ENCODE measurements around the gene OR14A2.
"Not testable (repeated sequence)": the region's sequence is repeated elsewhere in the genome, so short reads cannot be mapped to it uniquely, and the experiment has no call there.

OR14A2 gene

DNA sequence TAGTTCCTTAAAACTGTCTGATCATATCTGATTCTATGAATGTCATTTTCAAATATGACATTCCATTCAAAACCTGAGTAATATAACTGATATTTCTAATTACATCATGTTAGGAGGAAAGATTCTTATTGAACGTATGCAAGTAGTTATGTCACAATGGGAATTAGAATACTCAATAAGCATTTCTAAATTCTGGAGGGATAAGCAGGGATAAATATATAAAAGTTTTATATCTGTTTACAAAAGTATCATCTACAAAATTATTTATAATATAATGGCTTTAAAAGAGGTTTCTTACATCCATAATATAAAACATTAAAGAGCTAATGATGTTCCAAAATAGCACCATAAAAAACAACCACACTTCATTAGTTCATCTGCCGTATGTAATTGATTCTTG lies at the start of gene OR14A2:
Gene OR14A2 (minus strand): TSS at position 101 of the 400 bp plus-strand sequence.
- no peak for DNase-seq

DNA sequence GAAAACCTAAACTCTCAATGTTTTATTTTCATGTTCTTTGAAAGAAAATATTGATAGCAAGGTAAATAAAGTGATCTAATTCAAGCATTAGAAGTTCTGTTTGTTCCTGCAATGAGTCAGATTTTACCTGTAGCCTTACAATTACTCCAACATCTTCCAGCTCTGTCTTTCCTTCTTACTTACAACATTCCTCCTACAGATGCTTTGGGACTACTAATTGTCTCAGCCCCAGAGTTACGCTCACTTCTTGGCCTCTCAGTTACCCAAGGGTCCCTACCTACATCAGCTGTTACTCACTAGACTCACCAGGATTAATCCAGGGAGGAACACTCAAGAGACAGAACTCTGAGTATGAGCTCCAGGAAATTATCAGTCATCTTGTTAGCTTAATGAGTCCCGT lies 49.6 kb upstream of the OR14A2 start:
- DNase-seq = no peak

- DNase-seq = no peak
Observed at GRCh38 chr1:247769603-247770002, 21.7 kb upstream of the OR14A2 start.

GRCh38 chr1:247760456-247760855 lies 12.5 kb upstream of the OR14A2 start, which contains the start of gene OR1C1:
Gene OR1C1 (minus strand): TSS chr1:247760556. CDS start chr1:247758406, 2,150 bp downstream.
- DNase-seq = no peak

DNA sequence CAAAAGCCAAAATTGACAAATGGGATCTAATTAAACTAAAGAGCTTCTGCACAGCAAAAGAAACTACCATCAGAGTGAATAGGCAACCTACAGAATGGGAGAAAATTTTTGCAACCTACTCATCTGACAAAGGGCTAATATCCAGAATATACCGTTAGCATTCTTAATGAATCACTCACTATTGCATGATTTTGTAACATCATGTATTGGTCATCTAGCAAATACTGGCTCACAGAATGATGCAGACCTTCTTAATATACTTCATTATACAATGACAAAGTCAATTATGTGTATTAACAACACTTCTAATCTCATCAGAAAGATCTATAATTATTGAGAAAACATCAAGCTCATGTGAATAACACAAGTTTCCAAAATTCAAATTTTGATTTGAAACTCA lies 6.4 kb upstream of the OR14A2 start:
- not testable (repeated sequence) for DNase-seq

DNA sequence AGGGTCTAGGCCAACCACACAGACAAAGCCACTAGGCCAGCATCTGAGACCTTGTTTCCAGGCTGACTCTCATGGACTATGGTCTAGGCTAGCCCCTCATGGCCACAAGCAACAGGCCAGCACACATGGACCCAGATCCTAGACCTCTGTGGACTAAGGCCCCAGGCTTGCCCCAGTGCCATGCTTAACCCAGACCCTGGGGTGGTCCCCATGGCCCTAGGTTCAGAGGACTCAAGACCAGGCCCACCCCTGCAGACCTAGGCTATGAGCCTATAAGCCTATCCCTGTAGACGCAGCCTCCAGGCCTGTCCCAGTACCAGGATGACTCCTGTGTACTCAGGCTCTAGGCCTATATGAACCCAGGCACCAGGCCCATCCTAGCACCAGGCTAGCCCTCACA lies 1.9 kb upstream of the OR14A2 start:
- no peak for DNase-seq

DNA sequence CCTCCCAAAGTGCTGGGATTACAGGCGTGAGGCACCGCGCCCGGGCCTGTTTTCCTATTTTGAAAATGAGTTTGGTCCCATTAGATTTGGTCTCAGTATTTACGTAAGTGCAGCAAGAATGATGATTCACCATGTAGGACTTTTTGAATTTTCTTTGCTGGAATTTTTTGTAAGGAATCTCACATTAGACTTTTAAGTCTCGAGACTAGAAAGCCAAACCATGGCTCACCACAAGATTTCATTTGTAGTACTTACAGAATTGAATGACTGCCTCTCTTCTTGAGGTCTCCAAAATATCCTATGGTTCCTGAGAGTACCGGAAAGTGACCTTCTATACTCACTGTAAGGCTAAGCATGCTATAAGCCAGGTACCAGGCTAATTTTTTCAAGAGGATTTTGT lies 325 bp downstream of the OR14A2 start:
- no peak for DNase-seq

GRCh38 chr1:247746391-247746935 lies 1.5 kb downstream of the OR14A2 start:
- DNase-seq = no peak

DNA sequence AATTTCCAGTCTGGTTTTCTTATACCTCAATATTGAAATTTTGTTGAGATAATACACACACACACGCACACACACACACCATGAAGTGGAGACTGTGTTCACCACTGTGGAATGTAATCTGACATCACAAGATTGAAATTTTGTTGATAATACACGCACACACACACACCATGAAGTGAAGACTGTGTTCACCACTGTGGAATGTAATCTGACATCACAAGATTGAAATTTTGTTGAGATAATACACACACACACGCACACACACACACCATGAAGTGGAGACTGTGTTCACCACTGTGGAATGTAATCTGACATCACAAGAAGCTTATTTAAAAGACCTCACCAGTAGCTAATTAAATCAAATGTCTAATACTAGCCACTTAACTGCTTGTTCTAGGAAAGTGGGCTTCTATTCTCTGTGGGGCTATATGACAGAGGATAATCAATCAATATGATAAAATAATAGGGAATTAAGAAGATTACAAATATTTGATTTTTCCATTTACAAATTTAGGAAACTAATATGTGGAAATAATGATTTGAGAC lies 5.7 kb downstream of the OR14A2 start:
- not testable (repeated sequence) for DNase-seq

- DNase-seq = no peak
Observed at GRCh38 chr1:247741756-247742155, 6.2 kb downstream of the OR14A2 start.

- DNase-seq = no peak
Observed at GRCh38 chr1:247740721-247741120, 7.2 kb downstream of the OR14A2 start.

- no peak for DNase-seq
Observed at GRCh38 chr1:247738315-247738714, 9.6 kb downstream of the OR14A2 start, which contains the start of gene OR14K1. Gene OR14K1 (plus strand): TSS chr1:247738615. CDS start chr1:247738615, 0 bp downstream.

- no peak for DNase-seq
Observed at GRCh38 chr1:247721222-247721621, 26.7 kb downstream of the OR14A2 start.

GRCh38 chr1:247716546-247716945 lies 31.4 kb downstream of the OR14A2 start, which contains the start of gene OR6F1:
Gene OR6F1 (minus strand): TSS chr1:247716646. CDS start chr1:247712755, 3,891 bp downstream.
- DNase-seq = no peak

DNA sequence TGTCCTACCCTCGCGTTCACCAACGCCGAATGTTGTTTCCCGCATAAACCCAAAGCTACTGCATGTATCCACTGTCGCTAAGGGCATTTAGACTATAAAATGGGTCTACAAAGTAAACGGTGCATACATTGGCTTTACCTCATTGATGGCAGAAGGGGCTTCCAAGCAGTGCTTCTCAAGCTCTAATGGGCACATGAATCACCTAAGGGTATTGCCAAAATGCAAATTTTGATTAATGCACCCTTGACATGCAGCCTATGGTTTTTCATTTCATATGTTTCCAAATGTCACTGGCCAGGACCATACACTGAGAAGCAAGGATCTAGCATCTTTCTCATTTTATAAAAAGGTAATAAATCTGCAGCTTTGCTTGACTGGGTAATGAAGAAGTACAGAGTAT lies 34.2 kb downstream of the OR14A2 start:
- DNase-seq = no peak

DNA sequence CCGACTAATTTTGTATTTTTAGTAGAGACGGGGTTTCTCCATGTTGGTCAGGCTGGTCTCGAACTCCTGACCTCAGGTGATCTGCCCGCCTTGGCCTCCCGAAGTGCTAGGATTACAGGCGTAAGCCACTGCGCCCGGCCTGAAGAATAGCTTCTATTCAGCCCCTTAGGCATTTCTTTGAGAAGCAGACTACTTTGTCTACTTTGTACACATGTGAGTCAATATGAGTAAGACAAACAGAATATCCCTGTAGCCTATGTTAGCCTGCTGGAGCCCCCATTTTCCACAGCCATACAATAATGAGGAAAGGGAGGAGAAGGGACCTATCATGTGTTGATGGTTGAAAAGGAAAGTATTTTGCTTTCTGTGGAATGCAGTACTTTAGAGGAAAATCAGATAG lies 37.3 kb downstream of the OR14A2 start:
- not testable (repeated sequence) for DNase-seq

DNA sequence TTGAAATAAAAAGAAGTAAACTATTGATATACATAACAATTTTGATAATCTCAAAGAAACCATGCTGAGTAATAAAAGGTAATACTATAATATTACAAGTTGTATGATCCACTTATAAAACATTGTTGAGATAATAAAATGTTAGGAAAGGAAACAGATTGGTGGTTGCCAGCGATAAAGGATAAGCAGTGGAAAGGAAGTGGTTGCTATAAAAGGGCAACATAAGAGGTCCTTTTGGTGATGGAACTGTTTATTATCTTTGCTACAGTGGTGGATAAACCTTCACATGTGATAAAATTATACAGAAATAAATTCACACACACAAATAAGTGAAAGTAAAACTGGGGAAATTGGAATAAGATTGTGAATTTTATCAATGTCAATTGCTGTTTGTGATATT lies 46.6 kb downstream of the OR14A2 start:
- DNase-seq = no peak

DNA sequence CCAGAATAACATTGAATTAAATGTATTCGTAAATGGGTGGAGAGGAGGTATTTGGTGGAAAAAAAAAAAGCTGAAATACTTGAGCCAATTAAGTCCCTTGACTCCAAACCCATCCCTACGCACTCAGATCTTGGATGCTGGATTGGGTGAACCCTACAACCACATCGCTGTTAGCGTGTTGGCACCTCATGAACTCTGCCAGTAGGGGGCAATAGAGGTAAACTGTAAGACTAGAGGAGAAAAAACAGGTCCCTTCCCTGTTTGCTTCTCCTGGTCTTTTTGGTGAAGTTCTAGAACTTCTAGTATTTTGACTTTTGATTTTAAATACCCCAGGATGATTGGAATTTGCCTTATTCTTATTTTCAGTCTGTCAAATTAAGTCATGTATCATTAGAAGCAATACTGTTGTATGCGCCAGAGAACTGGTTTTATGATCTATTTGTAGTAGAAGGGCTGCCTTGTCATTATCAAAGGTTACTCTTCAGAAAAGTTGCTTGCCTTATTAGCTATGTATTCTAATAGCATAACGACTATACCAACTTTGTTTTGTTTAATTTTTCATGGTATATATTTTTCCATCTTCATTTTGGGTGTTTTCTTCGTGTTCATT lies 66.5 kb downstream of the OR14A2 start:
- no peak for DNase-seq

DNA sequence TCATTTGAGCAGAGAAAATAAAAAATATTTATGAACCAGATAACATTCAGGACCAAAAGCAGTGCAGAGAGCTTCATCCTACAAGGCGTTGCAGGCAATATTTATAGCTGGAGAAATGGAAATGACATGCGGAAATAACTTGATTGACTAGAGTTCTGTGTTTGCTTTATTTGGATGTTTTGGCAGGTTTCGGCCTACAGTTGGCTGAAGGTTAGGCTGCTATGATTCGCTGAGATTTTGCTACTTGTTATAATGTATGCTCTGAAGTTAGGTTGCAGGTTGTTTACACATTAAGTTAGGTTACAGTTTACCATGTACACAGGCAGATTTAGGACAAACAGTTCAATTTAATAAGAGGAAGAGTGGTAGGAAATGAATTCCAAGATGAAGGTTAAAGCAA lies 67.8 kb downstream of the OR14A2 start:
- no peak for DNase-seq

DNA sequence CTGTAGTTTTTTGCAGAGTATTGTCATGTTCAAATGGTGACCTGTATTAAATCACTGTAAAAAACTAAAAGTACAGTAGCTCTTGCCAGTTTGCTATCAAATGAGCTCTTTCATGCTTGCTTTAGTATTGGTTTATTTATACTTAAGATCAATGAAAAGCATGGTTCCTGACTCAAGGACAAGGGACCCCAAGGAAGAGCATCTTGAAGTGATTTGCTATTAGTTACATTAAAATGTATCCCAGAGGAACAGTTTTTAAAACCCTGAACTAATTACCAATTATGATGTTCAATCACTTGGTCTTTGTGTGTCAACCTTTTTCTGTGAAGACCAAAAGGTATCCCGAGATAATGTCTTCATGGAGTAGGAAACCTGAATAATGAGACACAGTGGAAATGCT lies 68.3 kb downstream of the OR14A2 start, which contains the start of gene OR13G1:
Gene OR13G1 (minus strand): TSS at position 101 of the 400 bp plus-strand sequence. CDS start 6,698 bp downstream, outside the sequence.
- no peak for DNase-seq
